ENCODE measurements around the gene CLASP2.

The CLASP2 gene

GRCh38 chr3:33716227-33716626 is 1.8 kb downstream of the CLASP2 start:
- TF ChIP-seq CTCF (conservative IDR thresholded peaks at IDR 0.05; ENCODE audit: low read length) = no peak
- TF ChIP-seq EZH2phosphoT487 (IDR thresholded peaks at IDR 0.05; ENCODE audit: borderline replicate concordance) = no peak
- Histone ChIP-seq H3F3A (ENCODE audit: low read depth) (no peaks in the 10 kb centered on the region), H3K4me2 (ENCODE audit: low read depth, low read length, poor library complexity, severe bottlenecking) (peak overlapping the region; percentile 100), H3K79me2 (ENCODE audit: insufficient read depth, low read length) (peaks cover 65% of the 10 kb centered on the region), H3K4me3 (ENCODE audit: low read length, poor library complexity, severe bottlenecking) (peak overlapping the region; percentile 94), H4K20me1 (ENCODE audit: insufficient read depth, low read length, poor library complexity, severe bottlenecking) (peaks cover 43% of the 10 kb centered on the region), H3K9me3 (ENCODE audit: insufficient read depth, low read depth, low read length) (no peaks in the 10 kb centered on the region), H3K36me3 (ENCODE audit: insufficient read depth, low read length) (no peaks in the 10 kb centered on the region), H3K9ac (ENCODE audit: low read depth, low read length, poor library complexity, severe bottlenecking) (peak overlapping the region; percentile 80), H3K27me3 (ENCODE audit: insufficient read depth, low read length, poor library complexity, severe bottlenecking) (no peaks in the 10 kb centered on the region), H2AFZ (ENCODE audit: low read length) (no peak overlapping the region), H3K9me2 (replicated peaks; ENCODE audit: low read depth, low read length) (no peaks in the 10 kb centered on the region), H3K4me1 (ENCODE audit: insufficient read depth, low read length, poor library complexity, severe bottlenecking) (peaks cover 38% of the 10 kb centered on the region)

GRCh38 chr3:33711100-33711499 is 7.0 kb downstream of the CLASP2 start:
- Histone ChIP-seq H3K9me3 (ENCODE audit: insufficient read depth, low read depth, low read length) (no peaks in the 10 kb centered on the region), H3K9ac (ENCODE audit: low read depth, low read length, poor library complexity, severe bottlenecking) (no peak overlapping the region), H3K27me3 (ENCODE audit: insufficient read depth, low read length, poor library complexity, severe bottlenecking) (no peaks in the 10 kb centered on the region), H3K4me3 (ENCODE audit: low read length, poor library complexity, severe bottlenecking) (no peak overlapping the region), H3K4me1 (ENCODE audit: insufficient read depth, low read length, poor library complexity, severe bottlenecking) (peaks cover 35% of the 10 kb centered on the region), H3F3A (ENCODE audit: low read depth) (no peaks in the 10 kb centered on the region), H3K79me2 (ENCODE audit: insufficient read depth, low read length) (peaks cover 91% of the 10 kb centered on the region), H3K9me2 (replicated peaks; ENCODE audit: low read depth, low read length) (no peaks in the 10 kb centered on the region), H4K20me1 (ENCODE audit: insufficient read depth, low read length, poor library complexity, severe bottlenecking) (peaks cover 38% of the 10 kb centered on the region), H2AFZ (ENCODE audit: low read length) (no peak overlapping the region), H3K36me3 (ENCODE audit: insufficient read depth, low read length) (no peaks in the 10 kb centered on the region), H3K4me2 (ENCODE audit: low read depth, low read length, poor library complexity, severe bottlenecking) (no peak overlapping the region)
- TF ChIP-seq CTCF (conservative IDR thresholded peaks at IDR 0.05; ENCODE audit: low read length) = no peak
- TF ChIP-seq EZH2phosphoT487 (IDR thresholded peaks at IDR 0.05; ENCODE audit: borderline replicate concordance) = no peak

DNA sequence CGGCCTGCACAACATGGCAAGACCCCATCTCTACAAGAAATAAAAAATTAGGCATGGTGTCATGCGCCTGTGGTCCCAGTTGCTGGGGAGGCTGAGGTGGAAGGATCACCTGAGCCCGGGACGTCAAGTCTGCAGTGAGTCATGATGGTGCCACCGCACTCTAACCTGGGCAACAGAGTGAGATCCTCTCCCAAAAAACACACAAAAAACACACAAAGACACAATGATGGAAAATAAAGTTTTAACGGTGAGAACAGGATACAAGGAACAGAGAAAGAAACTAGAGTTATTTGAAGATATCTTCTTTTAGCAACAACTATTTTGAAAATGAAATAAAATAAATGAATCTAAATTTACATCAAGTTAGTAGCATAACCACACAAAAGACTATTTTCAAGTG is 12.0 kb downstream of the CLASP2 start:
- no peak overlapping the region for H3K9ac ChIP-seq (ENCODE audit: low read depth, low read length, poor library complexity, severe bottlenecking)
- peaks cover 4% of the 10 kb centered on the region; the same call in 1 of the 2 replicates for H3F3A ChIP-seq (ENCODE audit: low read depth)
- H3K36me3 ChIP-seq (ENCODE audit: insufficient read depth, low read length) = peaks cover 7% of the 10 kb centered on the region; the same call in 1 of the 2 replicates
- no peaks in the 10 kb centered on the region for H3K27me3 ChIP-seq (ENCODE audit: insufficient read depth, low read length, poor library complexity, severe bottlenecking)
- TF ChIP-seq EZH2phosphoT487 (IDR thresholded peaks at IDR 0.05; ENCODE audit: borderline replicate concordance) = no peak
- TF ChIP-seq CTCF (conservative IDR thresholded peaks at IDR 0.05; ENCODE audit: low read length) = no peak
- H3K9me2 ChIP-seq (replicated peaks; ENCODE audit: low read depth, low read length) = no peaks in the 10 kb centered on the region
- no peak overlapping the region for H3K4me2 ChIP-seq (ENCODE audit: low read depth, low read length, poor library complexity, severe bottlenecking)
- H3K4me3 ChIP-seq (ENCODE audit: low read length, poor library complexity, severe bottlenecking) = no peak overlapping the region
- peaks cover 91% of the 10 kb centered on the region for H3K79me2 ChIP-seq (ENCODE audit: insufficient read depth, low read length)
- peaks cover 17% of the 10 kb centered on the region for H3K9me3 ChIP-seq (ENCODE audit: insufficient read depth, low read depth, low read length)
- H2AFZ ChIP-seq (ENCODE audit: low read length) = no peak overlapping the region
- H4K20me1 ChIP-seq (ENCODE audit: insufficient read depth, low read length, poor library complexity, severe bottlenecking) = peaks cover 5% of the 10 kb centered on the region
- H3K4me1 ChIP-seq (ENCODE audit: insufficient read depth, low read length, poor library complexity, severe bottlenecking) = peaks cover 8% of the 10 kb centered on the region

Data from Loucy (cell line).